GM21390 (cell line): ENCODE results near the gene TRIM9.

Source experiments
- ATAC-seq: cut with Tn5 transposase; IDR thresholded peaks from one replicate; pipeline ENCODE4 v1.9.1; 2021; ENCODE audit not compliant: unreplicated experiment

TRIM9 gene

GRCh38 chr14:50937325-50937724 lies 157.6 kb downstream of the TRIM9 start:
- no peak for ATAC-seq

GRCh38 chr14:50936882-50937281 lies 158.0 kb downstream of the TRIM9 start:
- no peak for ATAC-seq

DNA sequence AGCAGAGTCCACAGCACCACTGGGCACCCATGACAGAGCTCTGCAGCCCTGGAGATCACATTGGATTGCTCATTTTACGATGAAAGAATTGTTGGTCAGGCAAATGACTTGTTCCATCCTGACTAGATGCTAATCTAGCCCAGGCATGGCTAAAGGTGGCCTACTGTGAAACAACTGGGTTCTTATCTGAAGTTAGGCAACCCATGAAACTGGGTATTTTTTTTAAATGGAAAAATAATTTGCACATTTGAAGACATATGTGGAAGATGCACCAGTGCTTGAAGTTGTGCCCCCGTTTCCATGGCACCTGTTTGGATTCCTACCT lies 158.9 kb downstream of the TRIM9 start:
- ATAC-seq = no peak

DNA sequence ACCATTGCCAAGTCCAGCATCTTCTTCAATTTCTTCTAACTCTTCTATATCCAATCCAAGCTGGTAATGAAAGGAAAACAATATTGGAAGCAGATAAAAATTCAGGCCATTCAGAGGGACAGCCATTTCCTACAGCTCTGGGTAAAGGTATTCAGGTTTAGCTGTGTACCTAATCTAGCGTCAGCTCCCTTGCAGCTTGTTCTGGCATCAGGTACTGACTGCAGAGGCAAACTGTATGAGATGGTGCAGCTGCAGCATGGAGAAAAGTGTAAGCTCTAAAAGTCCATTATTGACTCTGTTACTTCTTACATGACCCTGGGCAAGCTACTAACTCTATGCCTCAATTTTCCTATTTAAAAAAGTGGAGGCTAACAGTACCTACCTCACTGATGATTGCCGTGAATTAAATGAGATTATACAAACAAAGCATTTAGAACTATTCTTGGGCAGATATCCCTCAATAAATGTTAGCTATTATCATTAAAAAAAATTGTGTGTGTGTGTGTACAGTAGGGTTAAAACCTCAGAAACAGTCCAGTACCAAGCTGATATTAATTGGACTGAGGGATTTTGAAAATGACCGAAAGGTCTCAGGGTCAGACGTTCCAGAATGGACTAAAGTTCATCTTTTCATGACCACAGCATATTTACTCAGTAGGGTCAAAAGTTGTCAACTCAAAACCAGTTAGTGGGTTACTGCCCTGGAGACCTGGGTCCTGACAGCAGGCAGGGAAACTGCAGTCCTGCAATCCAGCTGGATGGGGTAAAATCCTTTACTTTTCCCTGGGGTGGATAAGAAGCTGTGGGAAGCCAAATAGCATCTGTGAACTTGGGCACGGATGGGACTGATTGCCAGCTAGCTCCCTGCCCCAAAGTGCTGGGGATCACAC lies 159.5 kb downstream of the TRIM9 start:
- no peak for ATAC-seq

DNA sequence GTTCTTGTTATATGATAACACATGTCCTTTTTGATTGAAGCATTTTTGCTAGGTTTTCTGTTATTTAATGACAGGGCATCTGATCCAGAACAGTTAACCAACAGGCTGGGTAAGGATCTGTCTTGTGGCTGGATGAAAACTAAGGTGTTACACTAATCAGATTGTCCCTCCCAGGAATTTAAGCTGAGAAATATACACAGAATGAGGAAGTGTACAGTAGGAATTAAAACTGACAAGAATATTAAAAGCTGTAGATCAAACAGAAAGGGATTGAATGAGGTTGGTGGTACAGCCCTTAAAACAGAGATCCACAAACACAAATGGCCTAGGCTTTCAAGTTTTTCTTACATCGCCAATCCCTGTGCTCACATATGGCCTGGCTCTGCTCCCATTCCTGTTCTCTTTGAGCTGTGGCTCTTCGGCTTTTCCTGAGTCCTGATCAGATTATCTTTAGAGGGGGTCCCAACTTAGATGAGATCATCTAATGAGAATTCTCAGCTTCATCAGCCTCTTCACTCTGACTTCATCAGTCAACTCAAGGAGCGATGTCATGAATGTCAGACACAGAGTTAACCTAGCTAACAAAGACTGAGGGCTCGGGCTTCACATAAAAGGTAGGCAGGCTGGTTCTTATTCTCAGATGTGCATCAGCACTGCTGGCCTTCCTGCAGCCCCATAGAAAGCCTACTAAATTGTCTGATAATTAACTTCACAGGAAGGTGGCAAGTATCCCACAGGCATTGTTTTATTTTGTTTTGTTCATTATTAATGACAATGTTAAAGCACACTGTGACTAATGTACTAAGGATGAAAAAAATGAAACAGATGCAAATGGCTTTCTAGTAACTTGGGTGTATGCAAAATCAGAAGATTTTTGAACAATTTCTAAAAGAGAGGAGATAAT lies 162.1 kb downstream of the TRIM9 start:
- no peak for ATAC-seq

- no peak for ATAC-seq
Measured at GRCh38 chr14:50932156-50932555, 162.7 kb downstream of the TRIM9 start.

- no peak for ATAC-seq
Measured at GRCh38 chr14:50931559-50931958, 163.3 kb downstream of the TRIM9 start.

DNA sequence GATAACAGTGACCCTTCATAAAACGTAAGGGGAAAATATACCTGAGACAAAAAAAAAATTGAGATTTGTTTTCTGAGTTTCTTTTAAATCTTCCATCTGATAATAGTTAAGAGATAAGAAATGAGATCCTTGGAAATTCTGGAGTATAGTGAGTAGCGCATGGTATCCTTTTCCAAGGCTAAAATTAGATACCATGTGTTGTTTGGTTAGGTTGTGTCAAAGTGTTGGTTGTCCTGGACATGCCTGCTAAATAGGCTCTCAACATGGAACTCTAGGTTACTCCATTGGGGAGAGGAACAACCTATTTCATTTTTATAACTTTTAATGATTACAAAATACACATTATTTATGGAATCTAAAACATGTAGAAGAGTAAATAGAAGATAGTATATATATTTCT lies 165.4 kb downstream of the TRIM9 start:
- ATAC-seq = no peak

GRCh38 chr14:50928002-50928635 lies 166.8 kb downstream of the TRIM9 start:
- ATAC-seq = no peak

DNA sequence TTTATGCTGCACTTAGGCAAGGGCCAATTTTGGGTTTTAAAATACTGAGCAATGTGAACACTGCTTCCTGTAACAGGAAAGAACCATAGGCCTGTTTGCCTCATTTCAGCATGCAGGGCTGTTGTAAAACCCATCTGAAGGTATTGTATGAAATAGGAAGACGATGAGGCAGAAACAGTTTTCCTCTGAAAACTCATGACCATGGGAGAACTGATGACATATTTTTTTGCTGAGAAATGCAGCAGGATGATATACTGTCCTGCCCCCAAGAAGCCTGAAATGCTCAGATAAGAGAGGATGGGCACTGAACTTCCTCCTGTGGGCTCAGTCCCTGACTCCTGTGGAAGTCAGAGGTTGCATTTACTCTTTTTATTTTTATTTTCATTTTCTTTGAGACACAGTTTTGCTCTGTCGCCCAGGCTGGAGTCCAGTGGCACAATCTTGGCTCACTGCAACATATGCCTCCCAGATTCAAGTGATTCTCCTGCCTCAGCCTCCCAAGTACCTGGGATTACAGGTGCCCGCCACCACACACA lies 168.0 kb downstream of the TRIM9 start:
- no peak for ATAC-seq
